ENCODE results near the gene S100A3.

The S100A3 gene

GRCh38 chr1:153509729-153510354 lies 39.2 kb downstream of the S100A3 start:
- DNase-seq (ENCODE audit: low read depth), result peak; percentile 42

- DNase-seq (ENCODE audit: low read depth), result no peak
These were observed 40.0 kb downstream of the S100A3 start for GRCh38 chr1:153509036-153509435.

GRCh38 chr1:153507926-153508583 lies 41.0 kb downstream of the S100A3 start:
- no peak for DNase-seq (ENCODE audit: low read depth)

GRCh38 chr1:153506831-153507413 lies 42.1 kb downstream of the S100A3 start:
- DNase-seq (ENCODE audit: low read depth), result no peak

- no peak for DNase-seq (ENCODE audit: low read depth)
These were observed 42.7 kb downstream of the S100A3 start for GRCh38 chr1:153506386-153506785.

GRCh38 chr1:153505576-153505975 lies 43.5 kb downstream of the S100A3 start:
- DNase-seq (ENCODE audit: low read depth), result no peak

- DNase-seq (ENCODE audit: low read depth), result no peak
These were observed 45.3 kb downstream of the S100A3 start for GRCh38 chr1:153503766-153504165.

- DNase-seq (ENCODE audit: low read depth), result no peak
These were observed 50.3 kb downstream of the S100A3 start for GRCh38 chr1:153498746-153499145.
